Testis (tissue), 2 donors: ENCODE measurements around the gene AQP2.

ENCODE experiments used
- CTCF ChIP-seq, 3 experiments: fragments of 450-650 bp in 2 of 3; fragments of 200-600 bp in 1 of 3; sonication (generic) in 1 of 3; IDR thresholded peaks; one replicate each; pipeline ENCODE4 v1.5.1; 2016 to 2019; ENCODE audit warnings: antibody characterized with exemption in 3 of 3, mild to moderate bottlenecking in 2 of 3, moderate library complexity in 1 of 3
- POLR2A ChIP-seq: fragments of 450-650 bp; IDR thresholded peaks from one replicate; pipeline ENCODE4 v1.6.1; 2017; ENCODE audit warnings: antibody characterized with exemption, mild to moderate bottlenecking, moderate library complexity

- TF ChIP-seq CTCF (IDR thresholded peaks at IDR 0.05) (no peak), POLR2A (no peak)
These were observed 15.3 kb downstream of the AQP2 start for GRCh38 chr12:49965836-49966235.
